Measurements from ENCODE around the gene PPM1E.
"Not testable (repeated sequence)": the region's sequence is repeated elsewhere in the genome, so short reads cannot be mapped to it uniquely, and the experiment has no call there.

DNA sequence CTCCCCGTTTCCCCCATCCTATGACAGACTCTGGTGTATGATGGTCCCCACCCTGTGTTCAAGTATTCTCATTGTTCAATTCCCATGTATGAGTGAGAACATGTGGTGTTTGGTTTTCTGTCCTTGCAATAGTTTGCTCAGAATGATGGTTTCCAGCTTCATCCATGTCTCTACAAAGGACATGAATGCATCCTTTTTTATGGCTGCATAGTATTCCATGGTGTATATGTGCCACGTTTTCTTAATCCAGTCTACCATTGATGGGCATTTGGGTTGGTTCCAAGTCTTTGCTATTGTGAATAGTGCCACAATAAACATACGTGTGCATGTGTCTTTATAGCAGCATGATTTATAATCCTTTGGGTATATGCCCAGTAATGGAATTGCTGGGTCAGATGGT is 90.8 kb downstream of the PPM1E start:
- TF ChIP-seq, protein P1, sequence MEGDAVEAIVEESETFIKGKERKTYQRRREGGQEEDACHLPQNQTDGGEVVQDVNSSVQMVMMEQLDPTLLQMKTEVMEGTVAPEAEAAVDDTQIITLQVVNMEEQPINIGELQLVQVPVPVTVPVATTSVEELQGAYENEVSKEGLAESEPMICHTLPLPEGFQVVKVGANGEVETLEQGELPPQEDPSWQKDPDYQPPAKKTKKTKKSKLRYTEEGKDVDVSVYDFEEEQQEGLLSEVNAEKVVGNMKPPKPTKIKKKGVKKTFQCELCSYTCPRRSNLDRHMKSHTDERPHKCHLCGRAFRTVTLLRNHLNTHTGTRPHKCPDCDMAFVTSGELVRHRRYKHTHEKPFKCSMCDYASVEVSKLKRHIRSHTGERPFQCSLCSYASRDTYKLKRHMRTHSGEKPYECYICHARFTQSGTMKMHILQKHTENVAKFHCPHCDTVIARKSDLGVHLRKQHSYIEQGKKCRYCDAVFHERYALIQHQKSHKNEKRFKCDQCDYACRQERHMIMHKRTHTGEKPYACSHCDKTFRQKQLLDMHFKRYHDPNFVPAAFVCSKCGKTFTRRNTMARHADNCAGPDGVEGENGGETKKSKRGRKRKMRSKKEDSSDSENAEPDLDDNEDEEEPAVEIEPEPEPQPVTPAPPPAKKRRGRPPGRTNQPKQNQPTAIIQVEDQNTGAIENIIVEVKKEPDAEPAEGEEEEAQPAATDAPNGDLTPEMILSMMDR (conservative IDR thresholded peaks at IDR 0.05; ENCODE audit: low read length), result not testable (repeated sequence)
- not testable (repeated sequence) for TF ChIP-seq EZH2phosphoT487 (IDR thresholded peaks at IDR 0.05; ENCODE audit: borderline replicate concordance)

Measured in Loucy (cell line).